Measurements from ENCODE around the gene DDX10. TPM values are rescaled to one million over a fixed set of nuclear protein-coding genes. Genes with fewer than 3 reads are reported as not detected.

Gene DDX10
- total and polyA plus RNA-seq, 4 donors = 8.0 to 11.8 (median 9.0) TPM

DNA sequence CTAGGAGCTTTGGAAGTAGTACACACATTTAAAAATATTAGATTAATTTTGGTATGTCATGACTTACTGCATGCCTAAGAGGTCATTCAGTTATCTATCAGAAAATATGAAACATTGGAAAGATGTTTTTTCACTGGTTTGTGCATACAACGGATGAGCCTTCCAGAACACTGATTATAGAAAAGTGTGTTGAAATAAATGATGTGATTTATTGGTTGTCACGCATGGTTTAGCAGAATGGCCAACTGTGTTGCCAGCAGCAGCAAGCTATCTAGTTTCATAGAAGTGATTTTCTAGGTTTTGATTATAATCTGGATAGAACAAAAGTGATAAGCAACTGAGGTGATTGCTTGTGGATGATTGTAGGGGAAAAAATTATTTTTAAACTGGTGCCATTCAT, 53.6 kb downstream of the DDX10 start (continued):
- TF ChIP-seq, protein P1, sequence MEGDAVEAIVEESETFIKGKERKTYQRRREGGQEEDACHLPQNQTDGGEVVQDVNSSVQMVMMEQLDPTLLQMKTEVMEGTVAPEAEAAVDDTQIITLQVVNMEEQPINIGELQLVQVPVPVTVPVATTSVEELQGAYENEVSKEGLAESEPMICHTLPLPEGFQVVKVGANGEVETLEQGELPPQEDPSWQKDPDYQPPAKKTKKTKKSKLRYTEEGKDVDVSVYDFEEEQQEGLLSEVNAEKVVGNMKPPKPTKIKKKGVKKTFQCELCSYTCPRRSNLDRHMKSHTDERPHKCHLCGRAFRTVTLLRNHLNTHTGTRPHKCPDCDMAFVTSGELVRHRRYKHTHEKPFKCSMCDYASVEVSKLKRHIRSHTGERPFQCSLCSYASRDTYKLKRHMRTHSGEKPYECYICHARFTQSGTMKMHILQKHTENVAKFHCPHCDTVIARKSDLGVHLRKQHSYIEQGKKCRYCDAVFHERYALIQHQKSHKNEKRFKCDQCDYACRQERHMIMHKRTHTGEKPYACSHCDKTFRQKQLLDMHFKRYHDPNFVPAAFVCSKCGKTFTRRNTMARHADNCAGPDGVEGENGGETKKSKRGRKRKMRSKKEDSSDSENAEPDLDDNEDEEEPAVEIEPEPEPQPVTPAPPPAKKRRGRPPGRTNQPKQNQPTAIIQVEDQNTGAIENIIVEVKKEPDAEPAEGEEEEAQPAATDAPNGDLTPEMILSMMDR (IDR thresholded peaks at IDR 0.05; ENCODE audit: low read depth, low read length, missing input control) = no peak
- TF ChIP-seq SP1 (IDR thresholded peaks at IDR 0.05) (no peak), YY1 (IDR thresholded peaks at IDR 0.05) (no peak)

DNA sequence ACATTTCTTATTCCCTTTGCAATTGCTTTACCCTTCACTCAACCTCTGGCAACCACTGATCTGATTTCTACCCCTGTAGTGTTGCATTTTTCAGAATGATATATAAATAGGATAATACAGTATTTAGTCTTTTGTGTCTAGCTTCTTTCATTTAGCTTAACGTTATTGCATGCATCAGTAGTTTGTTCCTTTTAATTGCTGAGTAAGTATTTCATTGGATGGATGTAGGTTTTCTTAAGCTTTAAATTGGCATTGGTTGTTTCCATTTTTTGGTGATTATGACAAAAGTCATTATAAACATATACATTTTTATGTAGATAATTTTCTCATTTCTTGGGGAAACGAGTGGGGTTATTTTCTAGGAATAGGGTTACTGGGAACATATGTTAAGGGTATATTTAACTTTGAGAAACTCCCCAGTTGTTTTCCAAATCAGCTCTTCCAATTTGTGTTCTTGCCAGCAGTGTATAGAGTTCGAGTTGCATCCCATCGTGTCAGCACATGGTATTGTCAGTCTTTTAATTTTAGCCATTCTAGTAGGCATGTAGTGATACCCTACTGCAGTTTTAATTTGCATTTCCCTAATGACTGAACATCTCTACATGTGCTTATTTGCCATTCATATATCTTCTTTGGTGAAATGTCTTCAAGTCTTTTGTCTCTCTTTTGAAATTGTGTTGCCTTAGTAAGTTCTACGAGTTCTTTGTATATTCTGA, 60.3 kb downstream of the DDX10 start:
- Histone ChIP-seq H3K9ac (ENCODE audit: low read depth in 1 of 2, low read length in 2 of 2) (no peak overlapping the region), H3K4me1 (ENCODE audit: control insufficient read depth in 4 of 4, insufficient read depth in 4 of 4, low read length in 3 of 4) (no peaks in the 10 kb centered on the region), H3K4me3 (ENCODE audit: low read depth in 1 of 3, low read length in 3 of 3) (no peak overlapping the region), H3K36me3 (ENCODE audit: control insufficient read depth in 4 of 4, insufficient read depth in 3 of 4, low read depth in 1 of 4, low read length in 3 of 4) (peaks cover 0 to 16% (median 9%) of the 10 kb centered on the region in 4 donors), H3K27me3 (ENCODE audit: control insufficient read depth in 4 of 4, insufficient read depth in 4 of 4, low read length in 3 of 4) (no peaks in the 10 kb centered on the region), H3K9me3 (ENCODE audit: control insufficient read depth in 4 of 4, low read length in 3 of 4) (no peaks in the 10 kb centered on the region), H3K27ac (ENCODE audit: low read depth in 1 of 2, low read length in 2 of 2) (no peak overlapping the region)
- DNase-seq (ENCODE audit: low spot score) = no peak
- TF ChIP-seq RAD21 (IDR thresholded peaks at IDR 0.05) (no peak), YY1 (IDR thresholded peaks at IDR 0.05) (no peak), FOXA2 (IDR thresholded peaks at IDR 0.05) (no peak), HNF4G (IDR thresholded peaks at IDR 0.05) (no peak), RXRA (IDR thresholded peaks at IDR 0.05) (no peak), FOXA1 (IDR thresholded peaks at IDR 0.05) (no peak), HNF4A (conservative IDR thresholded peaks at IDR 0.05) (no peak), JUND (IDR thresholded peaks at IDR 0.05) (no peak), GABPA (IDR thresholded peaks at IDR 0.05 in 1 of 2, conservative IDR thresholded peaks at IDR 0.05 in 1 of 2) (no peak), NR2F2 (IDR thresholded peaks at IDR 0.05) (no peak), SP1 (IDR thresholded peaks at IDR 0.05) (no peak), TAF1 (conservative IDR thresholded peaks at IDR 0.05) (no peak)
- TF ChIP-seq, protein P2, sequence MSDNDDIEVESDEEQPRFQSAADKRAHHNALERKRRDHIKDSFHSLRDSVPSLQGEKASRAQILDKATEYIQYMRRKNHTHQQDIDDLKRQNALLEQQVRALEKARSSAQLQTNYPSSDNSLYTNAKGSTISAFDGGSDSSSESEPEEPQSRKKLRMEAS (IDR thresholded peaks at IDR 0.05) = no peak
- TF ChIP-seq, protein P3, sequence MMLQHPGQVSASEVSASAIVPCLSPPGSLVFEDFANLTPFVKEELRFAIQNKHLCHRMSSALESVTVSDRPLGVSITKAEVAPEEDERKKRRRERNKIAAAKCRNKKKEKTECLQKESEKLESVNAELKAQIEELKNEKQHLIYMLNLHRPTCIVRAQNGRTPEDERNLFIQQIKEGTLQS (IDR thresholded peaks at IDR 0.05) = no peak
- TF ChIP-seq, protein P4, sequence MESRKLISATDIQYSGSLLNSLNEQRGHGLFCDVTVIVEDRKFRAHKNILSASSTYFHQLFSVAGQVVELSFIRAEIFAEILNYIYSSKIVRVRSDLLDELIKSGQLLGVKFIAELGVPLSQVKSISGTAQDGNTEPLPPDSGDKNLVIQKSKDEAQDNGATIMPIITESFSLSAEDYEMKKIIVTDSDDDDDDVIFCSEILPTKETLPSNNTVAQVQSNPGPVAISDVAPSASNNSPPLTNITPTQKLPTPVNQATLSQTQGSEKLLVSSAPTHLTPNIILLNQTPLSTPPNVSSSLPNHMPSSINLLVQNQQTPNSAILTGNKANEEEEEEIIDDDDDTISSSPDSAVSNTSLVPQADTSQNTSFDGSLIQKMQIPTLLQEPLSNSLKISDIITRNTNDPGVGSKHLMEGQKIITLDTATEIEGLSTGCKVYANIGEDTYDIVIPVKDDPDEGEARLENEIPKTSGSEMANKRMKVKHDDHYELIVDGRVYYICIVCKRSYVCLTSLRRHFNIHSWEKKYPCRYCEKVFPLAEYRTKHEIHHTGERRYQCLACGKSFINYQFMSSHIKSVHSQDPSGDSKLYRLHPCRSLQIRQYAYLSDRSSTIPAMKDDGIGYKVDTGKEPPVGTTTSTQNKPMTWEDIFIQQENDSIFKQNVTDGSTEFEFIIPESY (IDR thresholded peaks at IDR 0.05) = no peak
- WGBS = 78% methylated on average over 5 of the region's 5 CpGs

DNA sequence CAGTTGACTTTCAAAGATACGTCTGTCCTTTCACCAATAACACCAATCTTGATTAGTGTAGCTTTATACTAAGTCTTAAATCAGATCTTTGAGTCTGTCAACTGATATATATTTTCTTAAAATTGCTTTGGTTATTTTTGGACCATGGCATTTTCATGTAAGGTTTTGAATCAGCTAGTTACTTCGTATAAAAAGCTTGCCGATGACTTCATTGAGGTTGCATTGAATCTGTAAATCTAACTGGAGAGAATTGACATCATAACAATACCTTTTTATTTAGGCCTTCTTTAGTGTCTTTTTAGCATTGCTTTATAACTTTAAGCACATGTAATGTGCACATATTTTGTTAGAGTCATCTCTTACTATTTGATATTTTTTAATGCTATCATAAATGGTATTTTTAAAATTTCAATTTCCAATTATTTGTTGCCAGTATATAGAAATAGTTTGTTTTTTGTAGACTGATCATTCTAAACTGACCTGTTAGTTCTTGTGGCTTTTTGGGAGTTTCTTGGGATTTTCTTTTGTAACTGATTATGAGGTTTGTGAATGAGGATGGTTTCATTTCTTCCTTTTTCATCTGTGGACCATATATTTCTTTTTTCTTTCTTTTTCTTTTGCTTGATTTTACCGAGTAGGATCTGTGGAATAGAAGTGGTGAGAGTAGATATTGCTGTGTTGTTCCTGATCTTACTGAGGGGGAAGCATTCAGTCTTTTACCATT, 61.4 kb downstream of the DDX10 start:
- Histone ChIP-seq H3K9me3 (ENCODE audit: control insufficient read depth in 4 of 4, low read length in 3 of 4) (no peaks in the 10 kb centered on the region), H3K9ac (ENCODE audit: low read depth in 1 of 2, low read length in 2 of 2) (no peak overlapping the region), H3K27me3 (ENCODE audit: control insufficient read depth in 4 of 4, insufficient read depth in 4 of 4, low read length in 3 of 4) (no peaks in the 10 kb centered on the region), H3K4me3 (ENCODE audit: low read depth in 1 of 3, low read length in 3 of 3) (no peak overlapping the region), H3K36me3 (ENCODE audit: control insufficient read depth in 4 of 4, insufficient read depth in 3 of 4, low read depth in 1 of 4, low read length in 3 of 4) (peaks cover 0 to 16% (median 7%) of the 10 kb centered on the region in 4 donors), H3K27ac (ENCODE audit: low read depth in 1 of 2, low read length in 2 of 2) (no peak overlapping the region), H3K4me1 (ENCODE audit: control insufficient read depth in 4 of 4, insufficient read depth in 4 of 4, low read length in 3 of 4) (no peaks in the 10 kb centered on the region)
- no peak for DNase-seq (ENCODE audit: low spot score)
- WGBS = 77% methylated on average over 4 of the region's 4 CpGs
- TF ChIP-seq HNF4G (IDR thresholded peaks at IDR 0.05) = no peak
- TF ChIP-seq HNF4A (conservative IDR thresholded peaks at IDR 0.05) = no peak
- TF ChIP-seq RXRA (IDR thresholded peaks at IDR 0.05) = no peak
- no peak for TF ChIP-seq YY1 (IDR thresholded peaks at IDR 0.05)
- no peak for TF ChIP-seq NR2F2 (IDR thresholded peaks at IDR 0.05)
- no peak for TF ChIP-seq FOXA1 (IDR thresholded peaks at IDR 0.05)
- TF ChIP-seq, protein P2 (IDR thresholded peaks at IDR 0.05) = no peak
- no peak for TF ChIP-seq SP1 (IDR thresholded peaks at IDR 0.05)
- TF ChIP-seq FOXA2 (IDR thresholded peaks at IDR 0.05) = no peak
- TF ChIP-seq RAD21 (IDR thresholded peaks at IDR 0.05) = no peak
- TF ChIP-seq, protein P1 (IDR thresholded peaks at IDR 0.05; ENCODE audit: low read depth, low read length, missing input control) = no peak
